Naive thymus-derived CD4-positive, alpha-beta T cell (primary cell): ENCODE data around the gene IL4R. TPM values are rescaled to one million over a fixed set of nuclear protein-coding genes. Genes with fewer than 3 reads are reported as not detected.

Experiments
- ATAC-seq: fragments of 150-1000 bp; cut with Tn5 transposase; 2 replicates; pipeline ENCODE4 v1.10.0; 2021; ENCODE audit warnings: mild to moderate bottlenecking, moderate library complexity
- CTCF ChIA-PET: fragments of 350-600 bp; sonication (Branson Sonifier 250); formaldehyde crosslinking; loops from one replicate; lab custom pipeline; 2021; ENCODE audit warnings: antibody characterized with exemption; lab: Charles Lee
- POLR2A ChIA-PET: fragments of 350-600 bp; sonication (Branson Sonifier 250); formaldehyde crosslinking; loops from one replicate; lab custom pipeline; 2021; ENCODE audit warnings: antibody characterized with exemption, inconsistent platforms; lab: Charles Lee
- DNase-seq, 9 donors: peaks; one replicate each; pipeline versions ENCODE4 v3.0.0 to v3.0.0-alpha.2; 2020 to 2022; ENCODE audit warnings: mixed read lengths in 1 of 9
- H3K27ac ChIP-seq: one replicate; pipeline ENCODE4 v1.7.0; 2013; ENCODE audit warnings: mild to moderate bottlenecking, low read depth, low read length, moderate library complexity
- H3K27me3 ChIP-seq, 2 donors: one replicate each; pipeline ENCODE4 v1.7.0; 2013; ENCODE audit warnings: low read length in 2 of 2, mild to moderate bottlenecking in 2 of 2, moderate library complexity in 2 of 2; ENCODE audit not compliant: control insufficient read depth in 2 of 2, insufficient read depth in 2 of 2
- H3K36me3 ChIP-seq, 3 experiments: 1 replicate in 2 of 3; 2 replicates in 1 of 3; pipeline ENCODE4 v1.7.0; 2013; ENCODE audit warnings: low read length in 3 of 3, mild to moderate bottlenecking in 3 of 3, moderate library complexity in 1 of 3; ENCODE audit not compliant: insufficient read depth in 3 of 3, control insufficient read depth in 2 of 3
- H3K4me1 ChIP-seq, 2 donors: one replicate each; pipeline ENCODE4 v1.7.0; 2013; ENCODE audit warnings: low read length in 2 of 2, mild to moderate bottlenecking in 2 of 2, moderate library complexity in 1 of 2; ENCODE audit not compliant: control insufficient read depth in 2 of 2, insufficient read depth in 2 of 2
- H3K4me3 ChIP-seq: 2 replicates; pipeline ENCODE4 v1.7.0; 2013; ENCODE audit warnings: mild to moderate bottlenecking, low read length
- H3K9me3 ChIP-seq, 3 experiments: 1 replicate in 2 of 3; 2 replicates in 1 of 3; pipeline ENCODE4 v1.7.0; 2013; ENCODE audit warnings: low read length in 3 of 3; ENCODE audit not compliant: control insufficient read depth in 2 of 3
- H3K27ac Mint-ChIP-seq, 9 donors: one replicate each; pipeline ENCODE4 v1.8.0; 2020 to 2022; ENCODE audit warnings: mixed read lengths in 9 of 9, mild to moderate bottlenecking in 8 of 9, moderate library complexity in 5 of 9, inconsistent platforms in 2 of 9
- H3K27me3 Mint-ChIP-seq, 5 donors: one replicate each; pipeline ENCODE4 v1.8.0; 2021 to 2022; ENCODE audit warnings: mixed read lengths in 5 of 5, mild to moderate bottlenecking in 1 of 5
- H3K36me3 Mint-ChIP-seq, 5 donors: one replicate each; pipeline ENCODE4 v1.8.0; 2020 to 2022; ENCODE audit warnings: mixed read lengths in 5 of 5, mild to moderate bottlenecking in 3 of 5, inconsistent platforms in 1 of 5
- H3K4me1 Mint-ChIP-seq, 7 donors: one replicate each; pipeline ENCODE4 v1.8.0; 2020 to 2022; ENCODE audit warnings: mixed read lengths in 7 of 7, mild to moderate bottlenecking in 3 of 7, inconsistent platforms in 1 of 7
- H3K4me3 Mint-ChIP-seq, 10 donors: one replicate each; pipeline ENCODE4 v1.8.0; 2020 to 2022; ENCODE audit warnings: mild to moderate bottlenecking in 10 of 10, mixed read lengths in 10 of 10, moderate library complexity in 6 of 10, inconsistent platforms in 2 of 10
- H3K9me3 Mint-ChIP-seq, 11 donors: one replicate each; pipeline ENCODE4 v1.8.0; 2020 to 2022; ENCODE audit warnings: mixed read lengths in 11 of 11, mild to moderate bottlenecking in 4 of 11, inconsistent platforms in 1 of 11, moderate library complexity in 1 of 11
- intact Hi-C, 2 donors: fragments of 100-400 bp; cut with micrococcal nuclease; formaldehyde crosslinking; loops; one replicate each; pipeline ENCODE4 v1.15.1; 2023
- polyA plus RNA-seq, 2 donors: library from polyadenylated mRNA; unstranded; fragments of 300-500 nt; fragmentation: Illumina TruSeq; gene quantifications; one replicate each; pipeline ENCODE4 v1.2.3, GENCODE V29; 2021
- total RNA-seq, 6 experiments: library from RNA in 5 of 6; stranded (reverse) in 5 of 6; gene quantifications; 1 replicate in 5 of 6; 2 replicates in 1 of 6; pipeline ENCODE4 v1.2.3 and lab custom pipeline; 2021 to 2026

The IL4R gene
- total and polyA plus RNA-seq, 7 experiments from 2014 or later: 99.8 to 498 (median 176) TPM

DNA sequence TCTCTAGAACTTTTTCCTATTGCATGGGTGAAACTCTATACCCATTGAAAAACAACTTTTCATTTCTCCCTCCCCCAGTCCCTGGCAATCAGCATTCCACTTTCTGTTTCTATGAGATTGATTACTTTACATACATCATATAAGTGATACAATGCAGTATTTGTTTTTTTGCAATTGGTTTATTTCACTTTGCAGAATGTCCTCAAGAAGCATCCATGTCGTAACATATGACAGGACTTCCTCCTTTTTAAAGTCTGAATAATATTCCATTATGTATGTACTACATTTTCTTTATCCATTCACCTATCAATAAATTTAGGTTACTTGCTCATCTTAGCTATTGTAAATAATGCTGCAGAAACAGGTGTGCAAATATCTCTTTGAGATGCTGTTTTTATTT, 97.0 kb downstream of the IL4R start:
- no peaks in the 10 kb centered on the region for H3K36me3 ChIP-seq
- Mint-ChIP-seq H3K27me3 (no peaks in the 10 kb centered on the region), H3K9me3 (peaks cover 0 to 21% (median 6%) of the 10 kb centered on the region in 11 donors), H3K4me1 (peaks cover 69 to 100% (median 93%) of the 10 kb centered on the region in 7 donors), H3K36me3 (peaks cover 21 to 68% (median 48%) of the 10 kb centered on the region in 5 donors), H3K4me3 (peak overlapping the region in 9 of 10 donors; percentile 0 to 76 (median 28)), H3K27ac (peak overlapping the region in 7 of 9 donors; percentile 7 to 97 (median 46))
- ATAC-seq: no peak
- POLR2A ChIA-PET: interaction anchor here (0.6 to 1.6 kb wide), 2 partner anchors 9 to 180 kb away, joined by 4 to 7 read pairs; partner anchors contain the start of gene IL21R
- no peak overlapping the region for H3K4me3 ChIP-seq
- no peaks in the 10 kb centered on the region for H3K27me3 ChIP-seq
- peaks cover 42 to 50% of the 10 kb centered on the region in 2 donors for H3K4me1 ChIP-seq
- H3K27ac ChIP-seq: peak overlapping the region; percentile 50
- no peak for DNase-seq
- no peaks in the 10 kb centered on the region for H3K9me3 ChIP-seq
- CTCF ChIA-PET: interaction anchor here (0.7 to 1.2 kb wide), 3 partner anchors 44 to 175 kb away, joined by 3 read pairs; no protein-coding TSS in a partner anchor
- intact Hi-C loops: no loop called here

DNA sequence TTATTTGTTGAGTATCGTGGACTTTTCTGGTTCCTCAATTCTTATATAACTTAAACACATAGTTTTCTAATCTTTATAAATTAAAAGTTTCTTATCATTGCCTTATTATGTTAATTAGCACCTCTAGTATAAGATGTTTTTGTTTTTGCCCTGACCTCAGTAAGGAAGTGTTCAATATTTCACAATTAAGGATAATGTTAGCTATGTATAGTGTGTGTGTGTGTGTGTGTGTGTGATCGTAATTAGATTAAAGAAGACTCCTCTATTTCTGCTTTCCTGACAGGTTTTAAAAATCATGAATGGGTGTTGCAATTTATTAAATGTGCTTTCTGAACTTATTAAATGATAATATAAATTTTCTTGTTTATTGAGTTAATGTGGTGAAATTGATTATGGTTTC, 100.2 kb downstream of the IL4R start:
- H3K4me3 ChIP-seq: no peak overlapping the region
- Mint-ChIP-seq H3K9me3 (peaks cover 0 to 21% (median 6%) of the 10 kb centered on the region in 11 donors), H3K36me3 (peaks cover 28 to 72% (median 57%) of the 10 kb centered on the region in 5 donors), H3K27me3 (no peaks in the 10 kb centered on the region), H3K4me1 (peaks cover 51 to 79% (median 72%) of the 10 kb centered on the region in 7 donors), H3K4me3 (peak overlapping the region in 7 of 10 donors; percentile 1 to 58 (median 45)), H3K27ac (peak overlapping the region in 7 of 9 donors; percentile 14 to 75 (median 61))
- H3K4me1 ChIP-seq: peaks cover 10 to 21% of the 10 kb centered on the region in 2 donors
- DNase-seq: no peak
- ChIA-PET CTCF (no interaction called here), POLR2A (interaction anchor here (0.6 kb wide), 1 partner anchor 32 kb away, joined by 3 read pairs; no protein-coding TSS in a partner anchor)
- no peaks in the 10 kb centered on the region for H3K9me3 ChIP-seq
- H3K27ac ChIP-seq: no peak overlapping the region
- ATAC-seq: no peak
- H3K36me3 ChIP-seq: peaks cover 0 to 19% (median 6%) of the 10 kb centered on the region in 3 experiments
- H3K27me3 ChIP-seq: no peaks in the 10 kb centered on the region
- intact Hi-C loops: loop anchor here in 1 of 2 donors (1.0 kb wide), 1 partner anchor 12 kb away; the partner anchor contains the start of gene IL21R

Other genes with a start within 250 kb of the IL4R start
- not detected for gene C16orf82, start 247.0 kb upstream of the IL4R start, total RNA-seq
- not detected for gene C16orf82, start 247.0 kb upstream of the IL4R start, polyA plus RNA-seq
- 10 to 100 TPM; 15.6 to 34.4 (median 19.0) TPM for gene KDM8, start 110.4 kb upstream of the IL4R start, total RNA-seq
- 10 to 100 TPM in 1 of 2 donors, 1 to 10 TPM in 1; 10.0 to 15.4 TPM for gene KDM8, start 110.4 kb upstream of the IL4R start, polyA plus RNA-seq
- gene NSMCE1, start 45.2 kb upstream of the IL4R start, total RNA-seq: 100 to 1,000 TPM in 1 of 5 experiments, 10 to 100 TPM in 4; 45.5 to 106 (median 70.2) TPM
- 100 to 1,000 TPM; 200 to 220 TPM for gene NSMCE1, start 45.2 kb upstream of the IL4R start, polyA plus RNA-seq
- gene IL21R, start 88.2 kb downstream of the IL4R start, total RNA-seq: 10 to 100 TPM; 24.6 to 40.9 (median 31.4) TPM
- gene IL21R, start 88.2 kb downstream of the IL4R start, polyA plus RNA-seq: 10 to 100 TPM; 37.1 to 52.1 TPM
- gene GTF3C1, start 235.9 kb downstream of the IL4R start, total RNA-seq: 10 to 100 TPM; 51.8 to 60.0 (median 52.6) TPM
- 10 to 100 TPM; 19.0 to 38.3 TPM for gene GTF3C1, start 235.9 kb downstream of the IL4R start, polyA plus RNA-seq
- 10 to 100 TPM; 18.7 to 39.0 (median 21.3) TPM for gene KATNIP, start 236.2 kb downstream of the IL4R start, total RNA-seq
- 1 to 10 TPM; 5.7 to 5.9 TPM for gene KATNIP, start 236.2 kb downstream of the IL4R start, polyA plus RNA-seq